Activated CD4-positive, CD25-positive, alpha-beta regulatory T cell (primary cell): ENCODE data around the gene CTIF.

Experiments
- DNase-seq, 4 experiments: peaks; one replicate each; lab custom pipeline; 2025; lab: John Stamatoyannopoulos, UW

CTIF gene

DNA sequence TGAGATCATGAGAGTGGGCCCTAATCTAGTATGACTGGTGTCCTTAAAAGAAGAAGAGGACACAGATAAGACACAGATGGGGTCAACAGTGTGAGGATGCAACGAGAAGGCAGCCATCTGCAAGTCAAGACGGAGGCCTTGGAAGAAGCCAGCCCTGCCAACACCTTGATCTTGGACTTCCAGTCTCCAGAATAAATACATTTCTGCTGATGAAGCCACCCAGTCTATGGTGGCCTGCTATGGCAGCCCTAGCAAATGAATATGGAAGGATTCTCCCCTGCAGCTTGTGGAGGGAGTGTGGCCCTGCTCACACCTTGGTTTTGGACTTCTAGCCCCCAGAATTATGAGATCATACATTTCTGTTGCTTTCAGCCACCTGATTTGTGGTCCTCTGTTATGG is 12.3 kb downstream of the CTIF start:
- no peak for DNase-seq

DNA sequence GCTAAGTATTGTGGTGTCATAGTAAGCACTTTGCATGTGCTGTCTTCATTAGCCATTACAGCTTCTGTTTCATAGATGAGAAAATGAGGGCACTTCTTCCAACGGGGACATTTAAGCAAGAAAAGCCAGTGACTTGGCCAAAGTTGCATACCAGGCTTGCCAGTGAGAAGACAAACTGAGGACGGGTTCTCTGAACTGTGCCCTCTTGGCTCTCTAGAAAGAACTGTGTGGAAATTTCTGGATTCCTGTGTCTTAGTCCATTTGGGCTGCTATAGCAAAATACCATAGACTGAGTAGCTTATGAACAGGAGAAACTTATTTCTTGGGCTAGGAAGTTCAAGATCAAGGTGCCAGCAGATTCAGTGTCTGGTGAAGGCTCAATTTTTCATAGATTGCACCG is 13.3 kb downstream of the CTIF start:
- DNase-seq, result no peak

DNA sequence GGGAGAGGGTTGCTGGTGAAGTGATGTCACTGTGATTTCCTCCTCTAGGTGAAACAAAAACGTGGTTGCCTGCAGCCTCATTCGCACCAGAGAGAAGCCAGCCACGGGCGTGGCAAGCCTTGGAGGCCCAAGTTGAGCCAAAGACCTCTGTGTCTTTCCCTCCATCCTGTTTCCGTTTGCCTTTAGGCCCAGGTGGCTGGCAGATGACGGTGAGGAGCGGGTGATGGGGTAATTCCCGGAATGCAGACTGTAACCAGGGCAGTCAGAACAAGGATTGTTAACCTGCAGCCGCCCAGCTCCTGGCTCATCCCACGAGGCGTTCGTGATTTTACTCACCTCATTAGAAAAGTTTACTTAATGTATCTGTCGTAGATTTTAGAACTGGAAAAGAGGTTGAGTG is 14.4 kb downstream of the CTIF start:
- DNase-seq, result no peak

DNA sequence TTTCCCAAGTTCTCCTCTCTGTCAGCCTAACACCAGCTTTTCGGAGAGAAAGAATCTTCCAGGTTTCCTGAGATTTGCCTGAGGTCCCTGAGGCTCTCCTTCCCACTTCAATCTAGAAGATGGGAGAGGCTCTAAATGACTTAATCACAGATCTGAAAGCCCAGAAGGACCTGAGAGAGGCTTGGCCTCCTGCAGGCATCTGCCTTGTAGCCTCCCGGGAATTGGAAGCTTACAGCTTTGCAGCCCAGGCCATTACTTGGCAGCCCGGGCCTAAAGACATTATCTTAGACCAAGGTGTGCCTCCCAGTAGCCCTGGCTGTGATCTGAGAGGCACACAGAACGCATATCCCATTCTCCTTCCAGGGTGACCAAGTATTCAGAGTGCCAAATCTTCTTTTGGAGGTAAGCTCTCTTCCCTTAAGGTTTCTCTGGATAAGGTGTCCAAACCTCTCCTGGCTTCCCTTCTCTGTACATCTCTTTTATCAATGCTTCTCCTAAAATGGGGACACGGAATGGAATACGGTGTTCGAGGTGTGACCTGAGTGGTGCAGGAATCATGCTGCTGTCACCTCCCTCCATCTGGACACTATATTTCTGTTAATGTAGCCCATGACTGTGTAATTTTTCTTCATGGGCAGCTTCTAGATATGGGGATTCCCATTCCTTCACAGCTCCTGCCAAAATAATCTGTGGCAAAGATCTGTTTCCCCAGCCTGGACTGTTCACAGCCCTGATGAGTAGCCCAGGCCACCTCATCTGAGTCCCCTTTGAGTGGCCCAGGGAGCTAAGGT is 16.0 kb downstream of the CTIF start:
- no peak for DNase-seq

DNA sequence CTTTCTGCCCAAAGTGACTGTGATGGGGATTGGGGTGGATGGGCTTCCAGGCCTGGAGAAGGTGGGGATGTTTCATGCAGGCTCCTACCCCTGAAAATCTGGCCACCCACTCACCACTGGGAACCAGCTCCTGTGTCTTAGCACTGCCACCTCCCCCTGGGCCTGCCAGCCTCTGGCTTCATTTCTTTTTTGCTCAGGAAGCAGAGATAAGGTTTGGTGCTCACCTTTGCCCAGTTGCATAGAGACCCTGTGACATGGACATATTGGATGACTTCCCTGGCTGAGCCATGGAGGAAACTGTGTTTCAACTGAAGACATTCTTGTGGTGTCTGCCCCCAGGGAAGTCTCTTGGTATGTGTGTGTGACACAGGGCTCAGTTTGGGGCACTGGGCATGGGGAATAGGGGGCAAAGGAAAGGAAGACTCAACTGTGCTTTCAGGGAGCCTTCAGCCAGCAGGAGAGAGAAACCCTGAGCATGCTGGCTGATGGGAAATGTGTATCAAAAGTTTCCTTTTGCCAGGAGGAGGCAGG is 16.7 kb downstream of the CTIF start:
- DNase-seq, result no peak

DNA sequence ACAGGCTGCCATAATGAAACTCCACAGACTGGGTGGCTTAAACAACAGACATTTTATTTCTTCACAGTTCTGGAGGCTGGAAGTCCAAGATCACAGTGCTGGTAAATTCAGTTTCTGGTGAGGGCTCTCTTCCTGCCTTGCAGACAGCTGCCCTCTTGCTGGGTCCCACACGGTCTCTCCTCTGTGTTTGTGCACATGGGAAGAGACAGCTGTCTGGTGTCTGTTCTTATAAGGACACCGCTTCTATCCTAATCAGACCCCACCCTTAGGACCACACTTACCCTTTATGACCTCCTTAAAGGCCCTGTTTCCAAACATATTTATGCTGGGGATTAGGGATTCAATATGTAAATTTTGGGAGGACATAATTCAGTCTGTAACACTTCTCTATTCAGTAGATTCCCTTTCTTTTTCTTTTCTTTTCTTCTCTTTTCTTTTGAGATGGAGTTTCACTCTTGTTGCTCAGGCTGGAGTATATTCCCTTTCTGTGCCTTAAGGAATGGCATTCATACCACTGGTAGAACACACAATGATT is 18.9 kb downstream of the CTIF start:
- DNase-seq, result no peak

DNA sequence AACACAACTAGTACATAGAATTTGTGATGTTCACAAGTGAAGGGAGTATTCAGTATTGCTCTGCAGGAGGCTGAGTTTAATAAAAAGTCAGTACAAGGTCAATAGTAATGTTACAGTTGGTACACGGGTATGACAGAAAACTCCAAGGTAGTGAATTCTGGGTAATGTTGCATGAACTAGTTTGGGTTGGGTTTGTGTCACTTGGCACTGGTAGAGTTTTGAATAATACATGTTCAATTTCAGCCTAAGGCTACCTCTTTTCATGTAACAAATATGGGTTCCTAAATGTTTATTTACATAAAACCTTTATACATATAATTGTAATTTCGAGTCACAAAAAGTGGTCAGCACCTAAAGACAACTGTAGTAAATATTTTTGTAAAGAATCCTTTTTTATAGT is 19.4 kb downstream of the CTIF start:
- no peak for DNase-seq

DNA sequence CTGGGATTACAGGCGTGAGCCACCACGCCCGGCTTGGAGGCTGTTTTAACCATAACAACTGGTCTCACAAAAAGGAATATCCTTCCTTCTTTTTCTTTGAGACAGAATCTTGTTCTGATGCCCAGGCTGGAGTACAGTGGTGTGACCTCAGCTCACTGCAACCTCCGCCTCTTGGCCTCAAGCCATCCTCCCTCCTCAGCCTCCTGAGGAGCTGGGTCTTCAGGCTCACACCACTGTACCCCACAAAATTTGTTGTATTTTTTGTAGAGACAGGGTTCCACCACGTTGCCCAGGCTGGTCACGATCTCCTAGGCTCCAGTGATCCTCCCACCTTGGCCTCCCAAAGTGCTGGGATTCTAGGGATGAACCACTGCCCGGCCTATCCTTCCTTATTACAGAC is 21.7 kb downstream of the CTIF start:
- no peak for DNase-seq

DNA sequence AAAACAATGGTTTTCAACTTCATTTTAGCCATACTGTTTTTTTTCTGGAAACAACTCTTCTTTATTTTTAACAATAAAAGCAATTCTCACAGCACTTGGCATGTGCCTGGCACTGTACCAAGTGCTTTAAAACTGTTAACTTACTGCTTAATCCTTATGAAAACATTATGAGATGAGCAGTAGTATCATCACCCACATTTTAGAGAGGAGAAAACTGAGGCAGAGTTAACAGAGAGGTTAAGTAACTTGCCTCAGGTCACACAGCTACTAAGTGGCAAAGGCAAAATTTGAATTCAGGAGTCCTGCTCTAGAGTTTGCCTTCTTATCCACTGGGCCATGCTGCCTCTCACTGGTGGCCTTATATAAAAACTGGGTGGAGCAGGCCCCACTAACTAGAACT is 23.2 kb downstream of the CTIF start:
- DNase-seq, result no peak

DNA sequence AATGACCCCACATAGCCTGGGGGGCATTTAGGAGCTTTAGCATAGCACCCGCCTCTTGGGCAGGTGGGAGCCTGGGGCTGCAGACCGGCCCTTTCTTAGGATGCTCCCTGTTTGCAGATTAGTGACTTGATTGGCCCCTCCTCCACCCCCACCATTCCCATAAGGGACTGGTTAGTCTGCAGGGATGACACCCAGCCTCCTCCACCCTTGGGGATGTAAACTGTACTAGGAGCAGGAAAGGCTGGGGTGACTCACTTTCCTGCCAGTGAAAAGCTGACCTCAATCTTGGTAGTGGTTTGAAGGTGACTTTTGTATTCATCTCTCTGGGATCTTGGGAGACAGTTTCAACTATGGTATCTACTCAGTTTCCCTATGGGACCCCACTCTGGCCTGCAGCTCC is 24.2 kb downstream of the CTIF start:
- no peak for DNase-seq

DNA sequence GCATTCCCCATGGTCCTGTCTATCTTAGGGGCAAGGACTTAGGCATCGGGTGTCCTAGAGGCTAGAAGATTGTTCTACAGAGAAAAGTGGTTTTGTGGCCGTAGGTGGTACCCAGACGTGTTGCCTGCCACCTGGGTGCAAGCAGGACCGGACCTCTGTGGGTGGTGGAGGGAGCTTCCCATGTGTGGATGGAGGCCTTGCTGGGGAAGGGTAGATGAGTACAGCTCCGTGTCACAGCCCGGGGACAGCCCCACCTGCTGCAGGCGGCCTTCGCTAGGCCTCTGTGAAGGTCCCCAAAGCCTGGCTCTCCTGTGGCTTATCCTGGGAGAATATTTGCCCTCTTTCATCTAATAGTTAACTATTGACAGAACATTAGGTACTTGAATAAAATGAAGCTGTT is 25.3 kb downstream of the CTIF start:
- DNase-seq, result no peak

DNA sequence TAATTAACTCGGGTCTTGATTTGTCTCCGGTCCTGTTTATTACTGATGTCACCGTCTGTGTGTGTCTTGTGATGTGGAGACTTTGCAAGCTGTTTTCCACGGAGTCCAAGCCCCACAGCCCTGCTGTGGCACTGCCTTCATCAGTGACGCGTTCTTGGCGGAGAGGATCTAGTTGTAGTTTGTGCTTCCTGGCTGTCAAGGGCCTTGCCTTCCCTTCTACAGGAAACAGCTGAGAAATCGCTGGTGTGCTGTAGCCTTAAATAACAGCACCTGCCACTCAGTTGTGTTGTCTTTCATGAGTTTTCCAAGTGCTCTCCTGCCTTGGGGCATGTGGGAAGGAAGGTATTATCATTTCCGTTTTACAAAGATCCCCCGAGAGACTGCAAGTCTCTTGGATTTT is 26.3 kb downstream of the CTIF start:
- no peak for DNase-seq

DNA sequence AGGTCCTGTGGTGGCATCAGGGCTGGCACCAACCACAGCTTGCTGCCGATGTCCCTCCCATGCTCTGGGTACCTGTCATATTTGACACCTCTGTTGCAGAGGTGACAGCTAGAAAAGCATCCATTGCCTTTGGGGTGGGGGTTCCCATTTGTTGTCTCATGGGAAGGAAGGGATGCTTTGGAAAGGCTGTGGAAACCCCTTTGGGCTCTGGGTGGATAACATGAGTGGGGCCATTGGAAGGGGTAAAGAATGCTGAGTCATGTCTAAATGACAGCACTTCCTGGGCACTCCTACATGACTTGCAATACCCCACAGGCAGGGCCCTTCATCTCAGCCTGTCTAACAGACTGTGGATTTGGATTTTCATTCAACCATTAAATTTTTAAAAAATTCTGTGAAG is 27.8 kb downstream of the CTIF start:
- DNase-seq, result no peak

DNA sequence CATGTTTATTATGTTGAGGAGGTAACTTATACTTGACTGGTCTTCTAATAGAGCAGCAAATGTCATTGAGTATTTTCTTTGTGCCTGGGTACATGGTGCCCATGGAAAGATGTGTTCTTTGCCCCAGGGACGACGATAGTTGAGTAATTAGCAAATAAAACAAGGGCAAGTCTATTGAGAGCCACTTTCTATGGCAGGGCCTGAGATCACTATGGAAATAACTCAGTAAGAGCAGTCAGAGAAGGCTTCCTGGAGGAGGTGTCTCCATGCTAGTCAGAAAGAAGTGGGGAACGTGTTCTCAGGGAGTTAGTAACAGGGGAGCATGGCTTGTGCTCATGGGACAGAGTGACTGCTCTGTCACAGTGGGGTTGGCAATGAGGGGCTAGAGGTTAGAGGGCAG is 28.6 kb downstream of the CTIF start:
- DNase-seq, result no peak

DNA sequence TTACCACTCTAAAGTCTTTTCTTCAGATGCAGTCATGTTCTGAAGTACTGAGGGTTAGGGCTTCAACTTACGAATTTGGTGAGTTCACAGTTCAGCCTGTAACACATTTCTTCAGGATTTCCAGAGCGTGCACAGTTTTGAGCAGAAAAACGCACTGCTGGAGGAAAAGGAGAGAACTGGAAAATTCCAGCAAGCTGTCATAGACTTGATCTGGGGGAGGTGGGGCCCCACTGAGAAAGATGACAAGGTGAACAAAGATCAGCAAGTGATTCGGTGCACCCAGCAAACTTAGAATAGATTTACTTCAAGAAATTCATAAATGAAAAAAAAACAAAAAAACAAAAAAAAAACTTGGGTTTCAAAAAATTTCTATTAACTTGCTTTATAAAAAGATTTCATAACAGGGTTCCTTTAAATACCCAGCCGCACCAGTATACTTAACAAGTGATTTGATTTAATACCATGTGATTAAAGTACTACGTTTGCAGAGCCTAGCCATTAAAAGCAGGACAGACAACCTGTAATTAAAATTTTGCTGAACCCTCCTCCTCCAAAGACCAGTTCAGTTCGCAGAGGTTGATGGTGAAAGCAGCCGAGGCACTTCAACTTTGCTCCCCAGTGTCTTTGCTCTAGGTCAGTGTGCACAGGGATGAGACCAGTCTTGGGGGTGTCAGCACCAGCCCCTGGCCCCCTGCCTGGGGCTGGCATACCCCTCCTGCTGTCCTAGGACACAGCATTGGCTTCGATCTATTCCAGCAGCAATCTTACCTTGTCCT is 30.5 kb downstream of the CTIF start:
- no peak for DNase-seq

DNA sequence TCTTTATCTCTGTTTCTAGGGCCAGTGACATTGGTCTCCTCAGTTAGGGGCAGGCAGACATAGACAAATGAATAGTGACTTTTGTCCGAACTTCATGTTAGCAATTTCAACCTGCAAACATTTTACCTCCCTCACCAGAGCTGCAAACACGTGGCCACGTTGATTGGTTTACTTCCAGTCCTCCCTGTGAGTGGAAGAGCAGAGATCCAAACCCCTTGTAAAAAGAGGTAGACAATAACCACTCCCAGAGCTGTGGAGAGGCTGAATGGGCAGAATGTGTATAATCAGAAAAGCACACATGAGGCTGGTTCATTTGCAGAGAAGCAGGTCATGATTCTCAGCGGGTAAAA is 31.1 kb downstream of the CTIF start:
- no peak for DNase-seq

DNA sequence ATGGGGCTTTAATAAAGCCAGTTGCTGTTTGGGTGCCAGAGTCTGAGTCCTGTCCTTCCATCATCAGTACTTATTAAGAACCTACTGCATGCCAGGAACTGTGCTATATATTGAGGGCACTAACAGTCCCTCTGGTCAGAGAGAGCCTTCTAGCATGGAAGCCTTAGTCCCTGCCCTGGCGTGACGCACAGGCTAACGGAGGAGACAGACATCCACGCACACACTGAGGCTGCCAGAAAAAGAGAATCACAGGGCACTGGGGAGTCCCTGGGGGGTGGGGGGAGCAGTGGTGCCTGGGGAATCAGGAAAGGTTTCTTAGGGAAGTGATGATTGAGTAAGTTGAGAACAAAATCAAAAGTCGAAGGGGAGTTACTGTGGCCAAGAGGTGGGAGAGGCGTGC is 31.5 kb downstream of the CTIF start:
- DNase-seq, result no peak

DNA sequence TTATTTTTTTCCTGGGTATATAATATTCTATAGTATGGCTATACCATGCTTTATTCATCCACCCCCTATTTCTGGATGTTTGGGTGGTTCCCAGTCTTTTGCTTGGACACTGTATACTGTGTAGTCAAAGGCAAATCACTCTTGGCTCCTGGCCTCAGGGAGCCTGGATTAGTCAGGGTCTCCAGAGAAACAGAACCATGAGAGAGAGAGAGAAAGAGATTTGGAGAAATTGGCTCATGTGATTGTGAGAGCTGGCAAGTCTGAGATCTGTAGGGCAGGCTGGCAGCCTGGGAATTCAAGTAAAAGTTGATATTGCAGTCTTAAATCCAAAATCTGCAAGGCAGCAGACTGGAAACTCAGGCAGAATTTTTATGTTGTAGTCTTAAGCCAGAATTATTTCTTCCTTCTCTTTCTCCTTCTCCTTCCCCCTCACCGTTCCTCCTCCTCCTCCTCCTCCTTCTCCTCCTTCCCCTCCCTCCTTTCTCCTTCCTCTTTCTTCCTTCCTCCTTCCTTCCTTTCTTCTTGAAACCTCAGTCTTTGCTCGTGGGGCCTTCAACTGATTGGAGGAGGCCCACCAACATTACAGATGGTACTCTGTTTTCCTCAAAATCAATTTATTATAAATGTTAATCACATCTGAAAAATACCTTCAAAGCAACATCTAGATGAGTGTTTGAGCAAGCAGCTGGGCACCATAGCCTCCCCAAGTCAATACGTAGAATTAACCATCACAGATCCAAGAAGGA is 33.0 kb downstream of the CTIF start:
- DNase-seq, result no peak

DNA sequence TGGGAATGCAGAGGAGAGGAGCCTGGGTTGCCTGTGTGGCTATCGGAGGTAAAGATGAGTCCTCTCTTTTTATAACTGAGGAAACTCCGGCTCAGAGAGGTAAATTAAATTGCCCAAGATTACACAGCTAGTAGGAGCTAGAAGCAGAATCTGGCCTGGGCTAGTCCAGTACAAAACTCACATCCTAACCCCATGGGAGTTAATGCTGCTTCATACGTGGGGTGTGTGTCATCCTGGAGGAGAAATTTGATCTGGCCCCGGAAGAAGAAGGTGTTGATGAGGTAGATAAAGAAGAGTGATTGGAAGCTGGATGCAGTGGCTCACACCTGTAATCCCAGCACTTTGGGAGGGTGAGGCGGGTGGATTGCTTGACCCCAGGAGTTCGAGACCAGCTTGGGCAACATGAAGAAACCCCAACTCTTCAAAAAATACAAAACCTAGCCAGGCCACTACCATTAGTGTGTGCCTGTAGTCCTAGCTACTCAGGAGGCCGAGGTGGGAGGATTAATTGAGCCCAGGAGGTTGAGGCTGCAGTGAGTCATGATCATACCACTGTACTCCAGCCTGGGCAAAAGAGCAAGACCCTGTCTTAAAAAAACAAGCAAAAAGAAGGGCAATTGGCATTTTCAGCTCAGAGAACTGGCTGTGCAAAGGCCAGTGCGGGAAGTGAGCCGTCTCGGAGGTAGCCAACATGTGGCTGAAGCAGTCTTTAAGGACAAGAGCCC is 33.7 kb downstream of the CTIF start:
- DNase-seq, result no peak

DNA sequence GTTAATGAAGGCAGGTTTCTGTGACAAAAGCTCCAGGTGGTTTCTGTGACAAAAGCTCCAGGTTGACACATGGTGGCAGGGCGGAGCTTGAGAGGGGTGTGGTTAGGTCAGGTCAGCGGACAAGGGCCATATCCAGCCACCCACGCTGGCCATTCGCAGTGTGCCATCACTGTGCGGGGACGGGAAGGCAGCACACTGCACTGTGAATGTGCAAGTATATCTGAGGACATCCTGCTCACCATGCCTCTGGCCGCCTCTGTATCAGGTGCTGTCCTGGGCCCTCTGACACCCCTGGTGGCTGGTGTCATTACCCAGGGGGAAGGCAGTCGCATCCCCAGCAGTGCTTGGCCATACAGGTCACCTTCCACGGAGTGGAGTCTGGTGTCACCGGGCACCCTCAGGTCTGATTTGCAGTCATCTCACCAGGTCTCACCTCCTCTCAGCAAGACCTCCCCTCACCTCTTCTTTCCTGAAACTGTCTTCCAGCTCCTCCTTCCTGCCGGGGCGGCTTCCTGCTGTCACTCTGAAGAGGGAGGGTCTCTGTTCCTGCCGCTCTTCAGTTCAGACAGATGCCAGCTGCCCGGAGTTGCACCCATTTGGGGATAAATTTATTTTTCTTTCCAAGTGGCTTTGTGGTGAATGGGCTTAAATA is 34.9 kb downstream of the CTIF start:
- no peak for DNase-seq

DNA sequence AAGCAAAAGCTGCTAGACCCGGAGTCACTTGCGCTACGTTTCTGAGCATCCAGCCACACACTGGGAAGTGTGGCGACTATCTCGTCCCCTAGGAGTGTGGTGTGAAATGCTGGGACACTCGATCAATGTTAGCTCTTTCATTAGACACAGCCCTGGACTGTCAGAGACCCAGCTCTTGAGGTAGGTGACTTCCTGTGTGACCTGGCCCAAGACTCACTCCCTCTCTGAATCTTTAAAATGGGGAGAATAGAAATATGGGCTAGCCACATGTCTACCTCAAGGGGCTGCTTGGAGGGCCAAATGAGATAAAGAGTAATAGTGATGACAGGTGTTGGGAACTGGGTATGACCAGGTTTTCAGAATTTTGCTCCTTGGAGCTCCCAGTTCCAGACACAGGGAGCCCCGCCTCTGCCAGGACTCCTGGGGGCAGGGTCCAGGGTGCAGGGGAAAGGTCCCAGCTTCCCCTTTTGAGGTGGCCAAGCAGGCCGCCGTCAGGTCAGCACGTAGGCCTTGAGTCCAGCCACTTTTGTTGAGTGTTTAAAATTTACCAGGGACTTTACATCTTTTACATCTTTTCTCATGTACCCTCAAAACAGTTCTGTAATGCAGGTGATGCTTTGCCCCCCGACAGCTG is 36.0 kb downstream of the CTIF start:
- DNase-seq, result no peak
